Measurements from ENCODE around the gene SLC49A3. TPM values are rescaled to one million over a fixed set of nuclear protein-coding genes. Genes with fewer than 3 reads are reported as not detected.

Gene SLC49A3
- total RNA-seq, 2 donors from 2014 or later, result 8.0 to 8.2 TPM

- H3K9me3 ChIP-seq, result no peaks in the 10 kb centered on the region
- no peak for ATAC-seq
- no peaks in the 10 kb centered on the region for H3K27me3 ChIP-seq
- intact Hi-C loops (cut with DNase I), result no loop called here
- no peak for DNase-seq
- H3K36me3 ChIP-seq (replicated peaks in 1 of 2; ENCODE audit: insufficient read depth in 1 of 2, low read depth in 2 of 2), result no peaks in the 10 kb centered on the region
- no peak overlapping the region for H3K27ac ChIP-seq
- TF ChIP-seq POLR2A (IDR thresholded peaks at IDR 0.05) (no peak), CTCF (IDR thresholded peaks at IDR 0.05) (no peak)
- H3K4me1 ChIP-seq, result peaks cover 27% of the 10 kb centered on the region
- H3K4me3 ChIP-seq, result no peak overlapping the region
- WGBS, 2 donors, result 93 to 96% methylated on average over 10 to 13 of the region's 13 CpGs
Measured at GRCh38 chr4:710916-711315, 22.0 kb upstream of the SLC49A3 start.

GRCh38 chr4:710116-710515, 21.2 kb upstream of the SLC49A3 start:
- H3K4me1 ChIP-seq, result peaks cover 29% of the 10 kb centered on the region
- intact Hi-C loops (cut with DNase I), result no loop called here
- 81 to 84% methylated on average over 5 to 9 of the region's 9 CpGs for WGBS, 2 donors

GRCh38 chr4:709348-709747, 20.4 kb upstream of the SLC49A3 start:
- DNase-seq (no peak), ATAC-seq (no peak)
- H3K9me3 ChIP-seq, result no peaks in the 10 kb centered on the region
- H3K36me3 ChIP-seq (replicated peaks in 1 of 2; ENCODE audit: insufficient read depth in 1 of 2, low read depth in 2 of 2), result no peaks in the 10 kb centered on the region
- WGBS, 2 donors, result 91 to 92% methylated on average over 6 of the region's 6 CpGs
- no peak overlapping the region for H3K4me3 ChIP-seq
- H3K27me3 ChIP-seq, result no peaks in the 10 kb centered on the region
- intact Hi-C loops (cut with DNase I), result no loop called here
- TF ChIP-seq POLR2A (IDR thresholded peaks at IDR 0.05) (no peak), CTCF (IDR thresholded peaks at IDR 0.05) (no peak)
- H3K4me1 ChIP-seq, result peaks cover 34% of the 10 kb centered on the region
- no peak overlapping the region for H3K27ac ChIP-seq

More at GRCh38 chr4:710116-710515, 21.2 kb upstream of the SLC49A3 start:
- ATAC-seq, result no peak
- Histone ChIP-seq H3K27me3 (no peaks in the 10 kb centered on the region), H3K4me3 (no peak overlapping the region), H3K27ac (no peak overlapping the region), H3K9me3 (no peaks in the 10 kb centered on the region), H3K36me3 (replicated peaks in 1 of 2; ENCODE audit: insufficient read depth in 1 of 2, low read depth in 2 of 2) (no peaks in the 10 kb centered on the region)
- TF ChIP-seq CTCF (IDR thresholded peaks at IDR 0.05), result no peak
- TF ChIP-seq POLR2A (IDR thresholded peaks at IDR 0.05), result no peak
- no peak for DNase-seq

GRCh38 chr4:708631-708933, 19.6 kb upstream of the SLC49A3 start:
- H3K36me3 ChIP-seq (replicated peaks in 1 of 2; ENCODE audit: insufficient read depth in 1 of 2, low read depth in 2 of 2), result no peaks in the 10 kb centered on the region
- ATAC-seq (no peak), DNase-seq (no peak)
- H3K27me3 ChIP-seq, result no peaks in the 10 kb centered on the region
- no peak for TF ChIP-seq POLR2A (IDR thresholded peaks at IDR 0.05)
- TF ChIP-seq CTCF (IDR thresholded peaks at IDR 0.05), result no peak
- 83 to 100% methylated on average over 3 to 6 of the region's 6 CpGs for WGBS, 2 donors
- H3K27ac ChIP-seq, result no peak overlapping the region
- intact Hi-C loops (cut with DNase I), result no loop called here
- no peaks in the 10 kb centered on the region for H3K9me3 ChIP-seq
- H3K4me1 ChIP-seq, result peaks cover 34% of the 10 kb centered on the region
- no peak overlapping the region for H3K4me3 ChIP-seq

- 87 to 91% methylated on average over 3 to 10 of the region's 11 CpGs for WGBS, 2 donors
- Histone ChIP-seq H3K4me1 (peaks cover 34% of the 10 kb centered on the region), H3K27me3 (no peaks in the 10 kb centered on the region), H3K36me3 (replicated peaks in 1 of 2; ENCODE audit: insufficient read depth in 1 of 2, low read depth in 2 of 2) (no peaks in the 10 kb centered on the region), H3K9me3 (no peaks in the 10 kb centered on the region), H3K4me3 (no peak overlapping the region), H3K27ac (no peak overlapping the region)
- no peak for DNase-seq
- TF ChIP-seq POLR2A (IDR thresholded peaks at IDR 0.05), result no peak
- no peak for TF ChIP-seq CTCF (IDR thresholded peaks at IDR 0.05)
- intact Hi-C loops (cut with DNase I), result no loop called here
- ATAC-seq, result no peak
Measured at GRCh38 chr4:707929-708630, 19.1 kb upstream of the SLC49A3 start.
